Osteocyte (in vitro differentiated cells): ENCODE measurements around the gene MTX1. TPM values are rescaled to one million over a fixed set of nuclear protein-coding genes. Genes with fewer than 3 reads are reported as not detected.

Source experiments
- DNase-seq: peaks from one replicate; pipeline ENCODE4 v3.0.0; 2021; ENCODE audit warnings: mixed read lengths; ENCODE audit not compliant: unreplicated experiment; ENCODE audit errors: extremely low spot score
- H3K27ac Mint-ChIP-seq: one replicate; pipeline ENCODE4 v1.8.0; 2021; ENCODE audit warnings: mild to moderate bottlenecking, mixed read lengths; ENCODE audit not compliant: unreplicated experiment
- H3K27me3 Mint-ChIP-seq: one replicate; pipeline ENCODE4 v1.8.0; 2021; ENCODE audit warnings: mixed read lengths; ENCODE audit not compliant: unreplicated experiment
- H3K36me3 Mint-ChIP-seq: one replicate; pipeline ENCODE4 v1.8.0; 2021; ENCODE audit warnings: mixed read lengths; ENCODE audit not compliant: unreplicated experiment
- H3K4me1 Mint-ChIP-seq: one replicate; pipeline ENCODE4 v1.8.0; 2021; ENCODE audit warnings: mixed read lengths; ENCODE audit not compliant: unreplicated experiment
- H3K4me3 Mint-ChIP-seq: one replicate; pipeline ENCODE4 v1.8.0; 2021; ENCODE audit warnings: mild to moderate bottlenecking, moderate library complexity, mixed read lengths; ENCODE audit not compliant: unreplicated experiment
- H3K9me3 Mint-ChIP-seq: one replicate; pipeline ENCODE4 v1.8.0; 2021; ENCODE audit warnings: mixed read lengths; ENCODE audit not compliant: unreplicated experiment
- CTCF ChIP-seq: fragments of 200-600 bp; sonication (generic); IDR thresholded peaks from 2 replicates; pipeline ENCODE4 v1.5.0; 2021; ENCODE audit warnings: antibody characterized with exemption, mild to moderate bottlenecking, moderate library complexity
- total RNA-seq: library from RNA; stranded (reverse); gene quantifications from 2 replicates; pipeline ENCODE4 v1.2.1, GENCODE V29; 2021

MTX1 gene
- total RNA-seq, 1 donor from 2014 or later, result 33.2 TPM

GRCh38 chr1:155175927-155176371 is 32.5 kb upstream of the MTX1 start:
- no peaks in the 10 kb centered on the region for H3K9me3 Mint-ChIP-seq
- H3K36me3 Mint-ChIP-seq, result peaks cover 15% of the 10 kb centered on the region
- no peak overlapping the region for H3K4me3 Mint-ChIP-seq
- DNase-seq, result no peak
- TF ChIP-seq CTCF, result no peak
- no peaks in the 10 kb centered on the region for H3K27me3 Mint-ChIP-seq
- no peak overlapping the region for H3K27ac Mint-ChIP-seq
- H3K4me1 Mint-ChIP-seq, result peaks cover 34% of the 10 kb centered on the region

- DNase-seq, result peak; percentile 95
- H3K27ac Mint-ChIP-seq, result no peak overlapping the region
- H3K4me1 Mint-ChIP-seq, result peaks cover 34% of the 10 kb centered on the region
- H3K4me3 Mint-ChIP-seq, result no peak overlapping the region
- H3K27me3 Mint-ChIP-seq, result no peaks in the 10 kb centered on the region
- TF ChIP-seq CTCF, result peak; percentile 93
- no peaks in the 10 kb centered on the region for H3K9me3 Mint-ChIP-seq
- H3K36me3 Mint-ChIP-seq, result peaks cover 17% of the 10 kb centered on the region
Observed at GRCh38 chr1:155176544-155177071, 31.9 kb upstream of the MTX1 start.

GRCh38 chr1:155177192-155177917 is 31.1 kb upstream of the MTX1 start:
- Mint-ChIP-seq H3K4me3 (no peak overlapping the region), H3K4me1 (peaks cover 27% of the 10 kb centered on the region), H3K9me3 (no peaks in the 10 kb centered on the region), H3K36me3 (peaks cover 18% of the 10 kb centered on the region), H3K27ac (no peak overlapping the region), H3K27me3 (no peaks in the 10 kb centered on the region)
- no peak for TF ChIP-seq CTCF
- DNase-seq, result no peak

GRCh38 chr1:155177918-155178281 is 30.6 kb upstream of the MTX1 start:
- TF ChIP-seq CTCF, result no peak
- Mint-ChIP-seq H3K4me3 (no peak overlapping the region), H3K9me3 (no peaks in the 10 kb centered on the region), H3K27me3 (no peaks in the 10 kb centered on the region), H3K36me3 (peaks cover 19% of the 10 kb centered on the region), H3K4me1 (peaks cover 24% of the 10 kb centered on the region), H3K27ac (no peak overlapping the region)
- no peak for DNase-seq

GRCh38 chr1:155178441-155179111 is 29.9 kb upstream of the MTX1 start:
- Mint-ChIP-seq H3K9me3 (no peaks in the 10 kb centered on the region), H3K4me1 (peaks cover 19% of the 10 kb centered on the region), H3K27ac (no peak overlapping the region), H3K36me3 (peaks cover 21% of the 10 kb centered on the region), H3K4me3 (no peak overlapping the region), H3K27me3 (no peaks in the 10 kb centered on the region)
- no peak for TF ChIP-seq CTCF
- DNase-seq, result no peak
